DOHH2 (cell line): ENCODE results near the gene RNASE13.

Source experiments
- H3F3A ChIP-seq: fragments of 200-600 bp; sonication (generic), shearing (Covaris generic); 2 replicates; pipeline ENCODE4 v1.6.0; 2016; ENCODE audit warnings: antibody characterized with exemption, mild to moderate bottlenecking; ENCODE audit not compliant: control insufficient read depth, insufficient read depth
- H3K27ac ChIP-seq: fragments of 200-600 bp; sonication (generic); 2 replicates; pipeline ENCODE4 v1.5.1; 2014; ENCODE audit warnings: low read depth, mild to moderate bottlenecking, low read length, moderate library complexity
- H3K27me3 ChIP-seq: fragments of 200-600 bp; sonication (generic); 2 replicates; pipeline ENCODE4 v1.6.1; 2014; ENCODE audit warnings: mild to moderate bottlenecking, low read length, mixed read lengths; ENCODE audit not compliant: control insufficient read depth
- H3K36me3 ChIP-seq: fragments of 200-600 bp; sonication (generic); 2 replicates; pipeline ENCODE4 v1.6.1; 2014; ENCODE audit warnings: mild to moderate bottlenecking, low read length, moderate library complexity, mixed read lengths; ENCODE audit not compliant: control insufficient read depth
- H3K4me1 ChIP-seq: fragments of 200-600 bp; sonication (generic); 2 replicates; pipeline ENCODE4 v1.6.1; 2014; ENCODE audit warnings: mild to moderate bottlenecking, low read length, mixed read lengths; ENCODE audit not compliant: control insufficient read depth
- H3K4me2 ChIP-seq: fragments of 200-600 bp; sonication (generic); 2 replicates; pipeline ENCODE4 v1.6.0; 2014; ENCODE audit warnings: mild to moderate bottlenecking, low read length, moderate library complexity
- H3K4me3 ChIP-seq: fragments of 200-600 bp; sonication (generic); 2 replicates; pipeline ENCODE4 v1.5.1; 2014; ENCODE audit warnings: mild to moderate bottlenecking, low read length, mixed read lengths
- H3K79me2 ChIP-seq: fragments of 200-600 bp; sonication (generic); 2 replicates; pipeline ENCODE4 v1.6.1; 2014; ENCODE audit warnings: mild to moderate bottlenecking, low read length, mixed read lengths; ENCODE audit not compliant: control insufficient read depth
- H3K9me2 ChIP-seq: fragments of 200-600 bp; sonication (generic); replicated peaks from 2 replicates; pipeline ENCODE4 v1.6.1; 2014; ENCODE audit warnings: mild to moderate bottlenecking, low read length, mixed read lengths; ENCODE audit not compliant: control insufficient read depth
- H3K9me3 ChIP-seq: fragments of 200-600 bp; sonication (generic); 2 replicates; pipeline ENCODE4 v1.6.1; 2014; ENCODE audit warnings: antibody characterized with exemption, low read length, mixed read lengths; ENCODE audit not compliant: control insufficient read depth, insufficient read depth
- H4K20me1 ChIP-seq: fragments of 200-600 bp; sonication (generic); 2 replicates; pipeline ENCODE4 v1.6.0; 2014; ENCODE audit warnings: low read depth, mild to moderate bottlenecking, antibody characterized with exemption, low read length, moderate library complexity; ENCODE audit not compliant: control insufficient read depth, insufficient read depth
- CTCF ChIP-seq: fragments of 200-600 bp; sonication (generic); IDR thresholded peaks from one replicate; pipeline ENCODE4 v1.5.1; 2014; ENCODE audit warnings: antibody characterized with exemption, mild to moderate bottlenecking, low read depth, low read length; ENCODE audit not compliant: poor library complexity, severe bottlenecking
- EZH2phosphoT487 ChIP-seq: fragments of 200-600 bp; sonication (generic); IDR thresholded peaks from 2 replicates; pipeline ENCODE4 v1.6.1; 2017; ENCODE audit warnings: borderline replicate concordance, mild to moderate bottlenecking, antibody characterized with exemption, low read length, moderate library complexity, mixed read lengths

Gene RNASE13

GRCh38 chr14:20998139-20998538 lies 36.5 kb downstream of the RNASE13 start:
- Histone ChIP-seq H3K4me2 (no peak overlapping the region), H3K9me2 (no peaks in the 10 kb centered on the region), H3K27ac (no peak overlapping the region), H3K27me3 (no peaks in the 10 kb centered on the region), H3K4me3 (no peak overlapping the region), H3K36me3 (peaks cover 38% of the 10 kb centered on the region), H3F3A (no peaks in the 10 kb centered on the region), H4K20me1 (no peaks in the 10 kb centered on the region), H3K79me2 (no peaks in the 10 kb centered on the region), H3K4me1 (no peaks in the 10 kb centered on the region), H3K9me3 (no peaks in the 10 kb centered on the region)
- TF ChIP-seq CTCF (no peak), EZH2phosphoT487 (no peak)

- H3K27me3 ChIP-seq, result no peaks in the 10 kb centered on the region
- no peaks in the 10 kb centered on the region for H3F3A ChIP-seq
- peaks cover 44% of the 10 kb centered on the region for H3K36me3 ChIP-seq
- no peaks in the 10 kb centered on the region for H3K4me1 ChIP-seq
- H3K4me3 ChIP-seq, result no peak overlapping the region
- H3K79me2 ChIP-seq, result peaks cover 1% of the 10 kb centered on the region; the same call in 1 of the 2 replicates
- H3K4me2 ChIP-seq, result no peak overlapping the region
- TF ChIP-seq CTCF, result no peak
- no peak for TF ChIP-seq EZH2phosphoT487
- no peaks in the 10 kb centered on the region for H3K9me2 ChIP-seq
- no peaks in the 10 kb centered on the region for H4K20me1 ChIP-seq
- H3K27ac ChIP-seq, result no peak overlapping the region
- H3K9me3 ChIP-seq, result no peaks in the 10 kb centered on the region
Observed at GRCh38 chr14:20997564-20997963, 37.0 kb downstream of the RNASE13 start.

GRCh38 chr14:20997115-20997514 lies 37.5 kb downstream of the RNASE13 start:
- Histone ChIP-seq H3K4me1 (no peaks in the 10 kb centered on the region), H3F3A (no peaks in the 10 kb centered on the region), H3K79me2 (peaks cover 6% of the 10 kb centered on the region), H3K9me2 (no peaks in the 10 kb centered on the region), H3K27ac (no peak overlapping the region), H3K9me3 (no peaks in the 10 kb centered on the region), H3K27me3 (no peaks in the 10 kb centered on the region), H3K36me3 (peaks cover 48% of the 10 kb centered on the region), H3K4me2 (no peak overlapping the region), H3K4me3 (no peak overlapping the region), H4K20me1 (no peaks in the 10 kb centered on the region)
- TF ChIP-seq EZH2phosphoT487 (no peak), CTCF (no peak)

GRCh38 chr14:20996521-20996920 lies 38.1 kb downstream of the RNASE13 start:
- Histone ChIP-seq H3K4me2 (no peak overlapping the region), H3K4me1 (no peaks in the 10 kb centered on the region; the same call in 1 of the 2 replicates), H3K79me2 (peaks cover 12% of the 10 kb centered on the region), H3F3A (no peaks in the 10 kb centered on the region), H3K36me3 (peaks cover 54% of the 10 kb centered on the region), H4K20me1 (no peaks in the 10 kb centered on the region), H3K27me3 (no peaks in the 10 kb centered on the region), H3K27ac (no peak overlapping the region), H3K4me3 (no peak overlapping the region), H3K9me2 (no peaks in the 10 kb centered on the region), H3K9me3 (no peaks in the 10 kb centered on the region)
- TF ChIP-seq CTCF (no peak), EZH2phosphoT487 (no peak)
